Measurements from ENCODE around the gene IQSEC1. TPM values are rescaled to one million over a fixed set of nuclear protein-coding genes. Genes with fewer than 3 reads are reported as not detected.

The IQSEC1 gene
- total and polyA plus RNA-seq, 2 donors (not counting 3 experiments of a cell fraction or from before 2014, with no cell fraction given), result 5.2 to 18.0 TPM

- dilution Hi-C loops (cut with MboI; ENCODE audit: extremely low pct_ligation_motif_present, low sequenced_read_pairs), result no loop called here
- FAIRE-seq (no peak), DNase-seq (ENCODE audit: low read depth, low spot score) (no peak)
- H3K9ac ChIP-seq (replicated peaks; ENCODE audit: extremely low read depth, insufficient read depth, low read length), result no peak overlapping the region
- H2AFZ ChIP-seq (ENCODE audit: low read depth, low read length), result no peak overlapping the region
- TF ChIP-seq POLR2A (IDR thresholded peaks at IDR 0.05; ENCODE audit: low read depth, low read length), result no peak
- no peak for TF ChIP-seq FOS (IDR thresholded peaks at IDR 0.05; ENCODE audit: borderline replicate concordance, insufficient read depth, low read length)
- no peak for TF ChIP-seq JUN (IDR thresholded peaks at IDR 0.05; ENCODE audit: borderline replicate concordance, insufficient read depth, insufficient read length, low read depth)
- TF ChIP-seq CTCF (IDR thresholded peaks at IDR 0.05; ENCODE audit: extremely low read depth in 1 of 2, insufficient read depth in 1 of 2, low read depth in 1 of 2, low read length in 2 of 2), result no peak
- TF ChIP-seq POLR2AphosphoS5 (IDR thresholded peaks at IDR 0.05; ENCODE audit: insufficient read depth, low read depth, low read length), result no peak
- TF ChIP-seq GATA2 (IDR thresholded peaks at IDR 0.05; ENCODE audit: insufficient read depth, insufficient read length, low read depth, low read length), result no peak
- TF ChIP-seq EZH2 (IDR thresholded peaks at IDR 0.05; ENCODE audit: borderline replicate concordance, low read depth, low read length, severe bottlenecking), result no peak
- no peak for TF ChIP-seq MYC (IDR thresholded peaks at IDR 0.05; ENCODE audit: low read depth, low read length)
- TF ChIP-seq MAX (IDR thresholded peaks at IDR 0.05; ENCODE audit: insufficient read depth, insufficient read length), result no peak
- ChIA-PET POLR2A (no interaction called here), CTCF (interaction anchor here (1.0 kb wide), 1 partner anchor 17 kb away, joined by 3 read pairs; no protein-coding TSS in a partner anchor)
- no peaks in the 10 kb centered on the region for H3K36me3 ChIP-seq (ENCODE audit: control insufficient read depth in 2 of 2, extremely low read depth in 1 of 2, insufficient read depth in 2 of 2, low read length in 2 of 2)
- H3K4me3 ChIP-seq (replicated peaks in 1 of 3; ENCODE audit: insufficient read depth in 1 of 3, low read depth in 1 of 3, low read length in 3 of 3), result no peak overlapping the region
- H3K9me3 ChIP-seq (replicated peaks; ENCODE audit: control insufficient read depth, insufficient read depth, low read length), result no peaks in the 10 kb centered on the region
- H3K9me1 ChIP-seq (replicated peaks; ENCODE audit: control insufficient read depth, extremely low read depth, insufficient read depth, low read length), result no peaks in the 10 kb centered on the region
- intact Hi-C loops (cut with micrococcal nuclease), result loop anchor here (2.0 kb wide), 1 partner anchor 42 kb away; no protein-coding TSS in a partner anchor
- H3K27me3 ChIP-seq (ENCODE audit: control insufficient read depth in 2 of 2, insufficient read depth in 2 of 2, low read length in 2 of 2), result no peaks in the 10 kb centered on the region
- H4K20me1 ChIP-seq (replicated peaks; ENCODE audit: control insufficient read depth, extremely low read depth, insufficient read depth, low read length), result no peaks in the 10 kb centered on the region
- H3K27ac ChIP-seq (ENCODE audit: insufficient read depth, low read depth, low read length), result no peak overlapping the region
- no TSS peak for BruUV-seq (replicated peaks)
- no peaks in the 10 kb centered on the region for H3K4me1 ChIP-seq (ENCODE audit: control insufficient read depth, extremely low read depth, insufficient read depth, low read length)
- H3K79me2 ChIP-seq (ENCODE audit: control insufficient read depth, insufficient read depth, low read length), result no peaks in the 10 kb centered on the region
- no peak overlapping the region for H3K4me2 ChIP-seq (ENCODE audit: insufficient read depth, low read length)
Observed at GRCh38 chr3:13108861-13109260, 35.6 kb upstream of the IQSEC1 start.
